DOHH2 (cell line): ENCODE measurements around the gene CTDSPL2.

Experiments used
- EZH2phosphoT487 ChIP-seq: fragments of 200-600 bp; sonication (generic); IDR thresholded peaks from 2 replicates; pipeline ENCODE4 v1.6.1; 2017; ENCODE audit warnings: borderline replicate concordance, mild to moderate bottlenecking, antibody characterized with exemption, low read length, moderate library complexity, mixed read lengths
- TF ChIP-seq, protein P1 (sequence below): fragments of 200-600 bp; sonication (generic); IDR thresholded peaks from one replicate; pipeline ENCODE4 v1.5.1; 2014; ENCODE audit warnings: antibody characterized with exemption, mild to moderate bottlenecking, low read depth, low read length; ENCODE audit not compliant: poor library complexity, severe bottlenecking

DNA sequence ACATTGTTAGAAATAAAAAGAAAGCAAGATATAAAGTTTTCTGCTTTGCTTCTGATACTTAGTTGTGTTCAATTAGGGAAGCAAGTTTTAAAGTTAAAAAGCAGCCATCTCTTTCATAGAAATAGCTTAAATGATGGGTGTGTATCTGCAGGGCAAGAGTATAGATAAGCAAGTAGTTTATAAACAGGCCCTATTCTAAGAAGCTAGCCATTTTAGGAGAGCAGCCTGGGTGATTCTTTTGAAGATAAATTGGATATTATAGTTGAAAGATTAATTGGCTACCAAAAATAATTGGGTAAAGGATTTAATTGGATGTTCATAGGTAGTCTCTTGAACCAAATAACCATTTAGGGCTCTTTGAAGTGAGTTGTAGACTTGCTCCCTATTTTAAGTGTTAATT is 115.2 kb downstream of the CTDSPL2 start:
- TF ChIP-seq, protein P1, sequence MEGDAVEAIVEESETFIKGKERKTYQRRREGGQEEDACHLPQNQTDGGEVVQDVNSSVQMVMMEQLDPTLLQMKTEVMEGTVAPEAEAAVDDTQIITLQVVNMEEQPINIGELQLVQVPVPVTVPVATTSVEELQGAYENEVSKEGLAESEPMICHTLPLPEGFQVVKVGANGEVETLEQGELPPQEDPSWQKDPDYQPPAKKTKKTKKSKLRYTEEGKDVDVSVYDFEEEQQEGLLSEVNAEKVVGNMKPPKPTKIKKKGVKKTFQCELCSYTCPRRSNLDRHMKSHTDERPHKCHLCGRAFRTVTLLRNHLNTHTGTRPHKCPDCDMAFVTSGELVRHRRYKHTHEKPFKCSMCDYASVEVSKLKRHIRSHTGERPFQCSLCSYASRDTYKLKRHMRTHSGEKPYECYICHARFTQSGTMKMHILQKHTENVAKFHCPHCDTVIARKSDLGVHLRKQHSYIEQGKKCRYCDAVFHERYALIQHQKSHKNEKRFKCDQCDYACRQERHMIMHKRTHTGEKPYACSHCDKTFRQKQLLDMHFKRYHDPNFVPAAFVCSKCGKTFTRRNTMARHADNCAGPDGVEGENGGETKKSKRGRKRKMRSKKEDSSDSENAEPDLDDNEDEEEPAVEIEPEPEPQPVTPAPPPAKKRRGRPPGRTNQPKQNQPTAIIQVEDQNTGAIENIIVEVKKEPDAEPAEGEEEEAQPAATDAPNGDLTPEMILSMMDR = no peak
- no peak for TF ChIP-seq EZH2phosphoT487
